Right lung (tissue), 10 donors: Measurements from ENCODE around the gene PLD2. TPM values are rescaled to one million over a fixed set of nuclear protein-coding genes. Genes with fewer than 3 reads are reported as not detected.

Source experiments
- DNase-seq, 2 donors: peaks; one replicate each; pipeline ENCODE4 v3.0.0-alpha.2; 2013
- long read RNA-seq, 8 donors: transcript quantifications; one replicate each; lab custom pipeline, GENCODE V29; 2026
- polyA plus RNA-seq, 5 donors: library from polyadenylated mRNA; unstranded; fragments of 120-200 nt; gene quantifications; one replicate each; pipeline versions ENCODE4 v1.2.1 to v1.2.3, GENCODE V29; 2013; ENCODE audit warnings: inconsistent platforms in 1 of 5, low replicate concordance in 1 of 5; ENCODE audit not compliant: insufficient read length in 5 of 5, insufficient read depth in 1 of 5

The PLD2 gene, protein sequence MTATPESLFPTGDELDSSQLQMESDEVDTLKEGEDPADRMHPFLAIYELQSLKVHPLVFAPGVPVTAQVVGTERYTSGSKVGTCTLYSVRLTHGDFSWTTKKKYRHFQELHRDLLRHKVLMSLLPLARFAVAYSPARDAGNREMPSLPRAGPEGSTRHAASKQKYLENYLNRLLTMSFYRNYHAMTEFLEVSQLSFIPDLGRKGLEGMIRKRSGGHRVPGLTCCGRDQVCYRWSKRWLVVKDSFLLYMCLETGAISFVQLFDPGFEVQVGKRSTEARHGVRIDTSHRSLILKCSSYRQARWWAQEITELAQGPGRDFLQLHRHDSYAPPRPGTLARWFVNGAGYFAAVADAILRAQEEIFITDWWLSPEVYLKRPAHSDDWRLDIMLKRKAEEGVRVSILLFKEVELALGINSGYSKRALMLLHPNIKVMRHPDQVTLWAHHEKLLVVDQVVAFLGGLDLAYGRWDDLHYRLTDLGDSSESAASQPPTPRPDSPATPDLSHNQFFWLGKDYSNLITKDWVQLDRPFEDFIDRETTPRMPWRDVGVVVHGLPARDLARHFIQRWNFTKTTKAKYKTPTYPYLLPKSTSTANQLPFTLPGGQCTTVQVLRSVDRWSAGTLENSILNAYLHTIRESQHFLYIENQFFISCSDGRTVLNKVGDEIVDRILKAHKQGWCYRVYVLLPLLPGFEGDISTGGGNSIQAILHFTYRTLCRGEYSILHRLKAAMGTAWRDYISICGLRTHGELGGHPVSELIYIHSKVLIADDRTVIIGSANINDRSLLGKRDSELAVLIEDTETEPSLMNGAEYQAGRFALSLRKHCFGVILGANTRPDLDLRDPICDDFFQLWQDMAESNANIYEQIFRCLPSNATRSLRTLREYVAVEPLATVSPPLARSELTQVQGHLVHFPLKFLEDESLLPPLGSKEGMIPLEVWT
- polyA plus RNA-seq: 10 to 100 TPM; 47.9 to 65.0 (median 60.6) TPM
- long read RNA-seq, donor 1, partial matches to known transcripts: 11 of 18 reads
- long read RNA-seq, donor 1, other reads (novel, unspliced or antisense): 0 of 18 reads
- long read RNA-seq, donor 2, partial matches to known transcripts: 0 of 1 reads
- long read RNA-seq, donor 2, other reads (novel, unspliced or antisense): 0 of 1 reads
- long read RNA-seq, donor 3, transcript PLD2-212 (2 exons, 424 nt): major isoform, 6 of 8 reads
- long read RNA-seq, donor 3, partial matches to known transcripts: 0 of 8 reads
- long read RNA-seq, donor 3, other reads (novel, unspliced or antisense): 0 of 8 reads
- long read RNA-seq, donor 4, partial matches to known transcripts: 0 of 2 reads
- long read RNA-seq, donor 4, other reads (novel, unspliced or antisense): 0 of 2 reads
- long read RNA-seq, donor 5, partial matches to known transcripts: 0 of 4 reads
- long read RNA-seq, donor 5, other reads (novel, unspliced or antisense): 0 of 4 reads
- long read RNA-seq, donor 6, partial matches to known transcripts: 0 of 10 reads
- long read RNA-seq, donor 6, other reads (novel, unspliced or antisense): 0 of 10 reads
- long read RNA-seq, donor 7, partial matches to known transcripts: 0 of 6 reads
- long read RNA-seq, donor 7, other reads (novel, unspliced or antisense): 0 of 6 reads
- long read RNA-seq, donor 8, partial matches to known transcripts: 0 of 4 reads
- long read RNA-seq, donor 8, other reads (novel, unspliced or antisense): 0 of 4 reads

DNA sequence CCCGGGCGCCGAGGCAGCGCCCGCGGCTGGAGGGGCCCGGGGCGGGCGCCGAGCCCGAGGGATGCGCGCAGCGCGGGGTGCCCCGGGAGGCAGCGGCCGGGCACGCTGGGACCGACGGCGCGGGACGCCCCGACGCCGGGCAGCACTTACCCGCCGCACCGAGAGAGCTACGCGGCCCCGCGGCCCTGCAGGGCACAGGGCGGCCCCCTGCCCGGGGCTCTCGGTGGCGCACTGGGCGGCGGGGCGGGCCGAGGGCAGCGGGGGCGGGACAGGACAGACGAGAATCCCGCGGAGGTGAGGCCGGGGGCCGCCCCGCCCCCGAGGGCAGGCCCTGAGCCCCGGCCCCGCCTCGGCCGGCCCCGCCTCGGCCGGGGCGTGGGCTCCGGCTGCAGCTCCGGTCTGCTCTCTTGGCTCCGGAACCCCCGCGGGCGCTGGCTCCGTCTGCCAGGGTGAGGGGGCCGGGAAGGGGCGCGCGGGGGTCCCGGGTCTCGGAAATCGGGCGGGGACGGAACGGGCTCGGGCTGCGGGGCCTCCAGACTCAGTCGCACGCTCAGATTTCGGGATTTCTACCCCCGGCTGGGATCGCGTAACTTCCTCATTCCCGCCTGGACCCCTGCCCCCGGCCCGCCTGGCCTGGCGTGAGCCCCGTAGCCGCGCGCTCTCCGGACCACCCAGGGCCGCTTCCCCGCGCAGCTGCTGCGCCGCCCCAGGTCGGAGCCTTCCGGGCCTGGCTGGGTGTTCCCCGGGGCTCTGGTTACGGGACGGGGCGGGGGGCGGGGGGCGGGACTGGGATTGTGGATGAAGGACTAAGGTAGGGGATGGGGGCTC is at the start of gene PLD2:
Gene PLD2 (plus strand): TSS at position 376 of the 828 bp plus-strand sequence. CDS start 621 bp downstream, outside the sequence.
- DNase-seq: peak; percentile 80 to 82

DNA sequence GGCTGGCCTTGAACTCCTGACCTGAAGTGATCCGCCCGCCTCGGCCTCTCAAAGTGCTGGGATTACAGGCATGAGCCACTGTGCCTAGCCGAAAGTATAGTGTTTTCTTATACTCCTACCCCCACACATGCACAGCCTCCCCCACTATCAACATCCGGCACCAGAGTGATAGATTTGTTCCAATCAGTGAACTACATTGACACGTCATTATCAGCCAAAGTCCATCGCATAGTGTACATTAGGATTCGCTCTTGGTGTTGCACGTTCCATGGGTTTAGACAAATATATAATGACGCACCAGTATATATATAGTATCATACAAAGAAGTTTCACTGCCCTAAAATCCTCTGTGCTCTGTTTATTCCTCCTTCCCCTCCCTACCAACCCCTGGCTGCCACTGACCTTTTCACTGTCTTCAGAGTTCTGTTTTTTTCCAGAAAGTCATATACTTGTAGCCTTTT is 47.1 kb upstream of the PLD2 start:
- DNase-seq: no peak

DNA sequence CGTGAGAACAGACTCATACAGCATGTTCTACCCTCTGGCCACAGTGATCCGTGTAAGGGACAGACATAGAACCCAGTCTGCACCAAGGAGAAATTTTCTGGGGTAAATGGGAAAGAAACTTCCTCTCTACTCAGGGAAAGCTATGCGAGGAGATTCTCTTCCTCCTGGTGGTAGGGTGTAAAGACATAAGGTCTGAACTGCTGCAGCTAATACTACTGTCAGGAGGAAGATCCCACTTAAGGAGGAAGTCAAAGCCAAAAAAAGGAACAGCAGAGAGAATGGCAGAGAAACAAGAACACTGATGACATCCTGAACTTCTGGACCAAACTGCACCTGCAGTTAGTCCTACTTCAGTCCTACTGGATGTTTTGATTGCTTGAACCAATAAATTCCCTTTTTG is 42.4 kb upstream of the PLD2 start:
- DNase-seq: no peak

DNA sequence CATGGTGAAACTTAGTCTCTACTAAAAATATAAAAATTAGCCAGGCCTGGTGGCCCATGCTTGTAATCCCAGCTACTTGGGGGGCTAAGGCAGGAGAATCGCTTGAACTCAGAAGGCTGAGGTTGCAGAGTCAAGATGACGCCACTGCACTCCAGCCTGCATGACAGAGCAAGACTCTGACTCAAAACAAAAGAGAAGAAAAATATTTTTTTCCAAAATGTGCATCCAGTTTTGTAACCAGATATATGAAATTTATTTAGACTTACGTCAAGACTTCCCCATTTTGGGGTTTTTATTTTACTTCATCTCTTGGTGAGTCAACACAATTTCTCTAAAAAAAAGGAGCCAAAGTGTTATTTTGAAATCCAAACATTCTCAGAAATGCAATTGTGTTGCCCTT is 40.8 kb upstream of the PLD2 start:
- no peak for DNase-seq

DNA sequence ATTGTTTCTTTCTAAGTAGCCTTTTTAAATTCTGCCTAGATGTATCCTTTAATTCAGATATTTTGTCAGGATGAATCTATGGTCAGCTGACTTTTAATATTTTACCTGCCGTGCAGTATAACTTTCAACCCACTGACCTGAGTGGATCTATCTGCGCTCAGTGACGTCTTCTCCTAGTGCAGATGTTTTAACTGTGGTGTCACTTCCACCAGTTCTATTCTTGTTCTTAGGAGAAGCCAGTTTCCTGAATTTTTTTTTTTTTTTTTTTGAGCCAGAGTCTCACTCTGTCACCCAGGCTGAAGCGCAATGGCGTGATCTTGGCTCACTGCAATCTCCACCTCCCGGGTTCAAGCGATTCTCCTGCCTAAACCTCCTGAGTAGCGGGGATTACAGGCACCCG is 40.2 kb upstream of the PLD2 start:
- DNase-seq: no peak

DNA sequence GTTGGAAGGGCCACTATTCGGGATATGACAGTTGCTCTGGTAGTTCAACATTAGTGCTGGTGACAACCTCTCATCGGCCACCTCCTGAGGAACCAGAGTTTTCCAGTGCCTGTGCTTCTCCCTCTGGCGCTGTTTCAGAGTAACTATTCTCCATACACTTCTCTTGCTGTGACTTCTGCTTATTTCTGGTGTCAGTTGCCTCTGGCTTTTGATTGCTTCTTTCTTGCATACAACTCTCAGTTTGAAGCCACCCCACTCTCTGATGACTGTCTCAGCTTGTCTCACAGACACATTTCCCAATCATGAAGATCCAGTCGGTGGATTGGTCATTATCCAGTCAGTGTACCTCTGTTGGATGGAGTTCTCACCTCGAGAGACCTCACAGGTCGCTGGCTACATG is 38.7 kb upstream of the PLD2 start:
- no peak for DNase-seq

DNA sequence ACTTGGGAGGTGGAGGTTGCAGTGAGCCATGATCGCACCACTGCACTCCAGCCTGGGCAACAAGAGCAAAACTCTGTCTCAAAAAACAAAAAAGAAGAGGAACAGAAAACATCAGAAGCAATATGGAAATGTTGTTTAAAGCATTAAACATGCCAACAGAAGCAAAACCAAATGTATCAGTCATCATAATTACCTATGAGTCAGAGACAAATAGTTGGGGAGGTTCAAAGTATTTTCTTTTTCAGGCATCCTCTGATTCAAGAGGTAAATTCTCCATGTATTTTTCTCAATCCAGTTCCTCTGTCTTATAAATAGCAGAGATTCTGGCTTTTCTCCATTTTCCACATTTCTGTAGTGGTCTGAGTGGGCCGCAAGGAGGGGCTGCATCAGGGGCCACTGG is 37.3 kb upstream of the PLD2 start:
- DNase-seq: no peak

DNA sequence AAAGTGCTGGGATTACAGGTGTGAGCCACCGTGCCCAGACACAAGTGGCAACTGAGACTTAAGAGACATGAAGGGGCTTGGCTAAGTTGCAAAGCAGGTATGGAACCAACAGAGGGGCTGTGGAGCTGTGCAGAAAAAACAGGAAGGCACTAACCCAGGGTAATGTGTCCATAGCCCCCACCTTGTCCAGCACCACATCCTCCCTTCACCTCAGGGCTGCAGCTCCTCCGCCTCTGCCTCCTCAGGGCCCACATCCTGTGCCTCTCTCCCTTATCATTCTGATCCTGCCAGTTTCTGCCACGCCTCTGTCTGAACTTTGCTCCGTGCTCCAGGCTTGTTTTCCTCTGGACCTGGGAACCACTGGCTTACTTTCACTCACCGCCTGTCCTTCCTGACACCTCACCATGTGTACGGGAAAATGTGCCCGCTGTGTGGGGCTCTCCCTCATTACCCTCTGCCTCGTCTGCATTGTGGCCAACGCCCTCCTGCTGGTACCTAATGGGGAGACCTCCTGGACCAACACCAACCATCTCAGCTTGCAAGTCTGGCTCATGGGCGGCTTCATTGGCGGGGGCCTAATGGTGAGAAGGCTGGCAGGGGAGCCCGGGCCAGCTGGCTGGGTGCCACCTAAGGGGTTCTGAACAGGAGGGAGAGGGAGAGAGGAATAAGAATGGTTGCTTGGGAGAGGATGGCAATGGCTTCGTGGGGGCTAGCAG is 35.3 kb upstream of the PLD2 start, which contains the start of gene TM4SF5:
Gene TM4SF5 (plus strand): TSS at position 368 of the 716 bp plus-strand sequence. CDS start 37 bp downstream, at position 405.
- no peak for DNase-seq

DNA sequence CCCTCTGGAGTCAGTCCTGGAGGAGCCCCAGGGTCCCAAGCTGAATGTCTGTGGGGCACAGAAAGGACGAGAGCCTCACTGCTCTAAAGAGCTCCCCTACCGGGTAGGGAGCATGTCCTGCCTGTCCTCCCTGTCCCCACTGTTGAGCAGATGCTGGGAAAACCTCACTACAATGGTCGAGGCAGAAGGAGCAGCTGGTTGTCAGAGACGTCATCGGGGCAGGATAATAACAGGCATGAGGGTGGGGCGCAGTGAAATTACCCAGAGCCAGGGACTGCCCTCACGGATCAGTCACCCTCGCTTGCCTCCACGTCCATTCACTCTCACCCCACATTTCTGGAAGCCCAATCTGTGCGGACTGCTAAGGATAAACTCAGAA is 34.7 kb upstream of the PLD2 start:
- no peak for DNase-seq

DNA sequence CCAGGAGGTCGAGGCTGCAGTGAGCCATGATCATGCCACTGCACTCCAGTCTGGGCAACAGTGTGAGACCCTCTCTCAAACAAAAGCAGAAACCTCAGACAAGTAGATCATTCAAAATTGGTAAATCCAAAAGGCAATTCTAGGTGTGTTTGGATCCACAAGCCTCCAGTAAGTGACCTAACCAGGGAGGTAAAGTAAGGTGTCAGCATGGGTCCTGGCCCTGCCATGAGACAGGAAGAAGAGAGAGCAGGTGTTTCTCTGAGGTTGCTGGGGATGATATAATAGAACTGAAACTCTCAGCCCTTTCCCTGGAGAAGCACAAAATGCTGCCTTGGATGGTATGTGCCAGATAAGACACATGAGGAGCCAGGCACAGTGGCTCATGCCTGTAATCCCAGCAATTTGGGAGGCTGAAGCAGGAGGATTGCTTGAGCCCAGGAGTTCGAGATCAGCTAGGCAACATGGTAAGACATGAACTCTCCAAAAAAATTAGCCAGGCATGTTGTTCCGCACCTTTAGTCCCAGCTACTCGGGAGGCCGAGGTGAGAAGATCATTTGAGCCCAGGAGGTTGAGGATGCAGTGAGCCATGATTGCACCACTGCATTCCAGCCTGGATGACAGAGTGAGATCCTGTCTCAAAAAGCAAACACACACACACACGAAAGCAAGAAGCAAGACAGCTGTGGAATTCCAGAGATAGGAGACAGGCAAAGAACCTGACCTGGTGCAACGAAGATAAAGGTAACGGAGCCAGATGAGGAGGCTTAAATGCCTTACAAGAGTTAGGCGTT is 28.8 kb upstream of the PLD2 start:
- DNase-seq: no peak

DNA sequence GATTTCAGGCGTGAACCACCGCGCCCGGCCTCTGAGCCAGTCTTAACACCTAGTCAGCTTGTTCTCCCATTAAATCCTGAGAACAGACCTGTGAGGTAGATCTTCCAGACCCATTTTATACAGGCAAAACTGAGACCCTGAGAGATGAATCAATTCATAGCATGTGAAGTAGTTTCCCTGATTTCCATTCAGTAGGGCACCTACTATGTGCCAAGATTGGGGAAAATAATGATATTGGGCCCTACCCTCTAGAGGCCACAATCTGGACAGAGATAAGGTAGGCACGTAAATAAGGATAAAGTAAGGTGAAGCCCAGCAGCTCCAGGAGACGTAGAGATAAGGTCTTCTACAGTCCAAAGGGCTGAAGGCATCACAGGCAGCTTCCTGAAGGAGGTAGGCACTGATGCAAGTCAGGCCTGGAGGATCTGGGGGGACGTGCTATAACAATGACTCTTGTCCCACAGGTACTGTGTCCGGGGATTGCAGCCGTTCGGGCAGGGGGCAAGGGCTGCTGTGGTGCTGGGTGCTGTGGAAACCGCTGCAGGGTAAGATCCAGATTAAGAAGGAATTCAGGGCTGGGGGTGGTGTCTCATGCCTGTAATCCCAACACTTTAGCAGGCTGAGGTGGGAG is 26.5 kb upstream of the PLD2 start:
- DNase-seq: no peak

DNA sequence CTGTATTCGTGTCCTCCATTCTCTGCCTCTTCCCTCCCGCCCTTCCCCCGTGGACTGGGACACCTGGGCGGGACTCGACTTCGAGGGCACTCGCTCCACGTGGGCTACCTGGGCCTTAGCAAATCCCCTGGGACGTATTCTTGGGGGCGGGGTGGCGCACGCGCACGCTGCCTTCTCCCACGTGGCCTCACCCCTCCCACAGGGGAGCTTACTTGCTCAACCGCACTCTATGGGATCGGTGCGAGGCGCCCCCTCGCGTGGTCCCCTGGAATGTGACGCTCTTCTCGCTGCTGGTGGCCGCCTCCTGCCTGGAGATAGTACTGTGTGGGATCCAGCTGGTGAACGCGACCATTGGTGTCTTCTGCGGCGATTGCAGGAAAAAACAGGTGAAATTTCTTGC is 24.3 kb upstream of the PLD2 start:
- DNase-seq: no peak

DNA sequence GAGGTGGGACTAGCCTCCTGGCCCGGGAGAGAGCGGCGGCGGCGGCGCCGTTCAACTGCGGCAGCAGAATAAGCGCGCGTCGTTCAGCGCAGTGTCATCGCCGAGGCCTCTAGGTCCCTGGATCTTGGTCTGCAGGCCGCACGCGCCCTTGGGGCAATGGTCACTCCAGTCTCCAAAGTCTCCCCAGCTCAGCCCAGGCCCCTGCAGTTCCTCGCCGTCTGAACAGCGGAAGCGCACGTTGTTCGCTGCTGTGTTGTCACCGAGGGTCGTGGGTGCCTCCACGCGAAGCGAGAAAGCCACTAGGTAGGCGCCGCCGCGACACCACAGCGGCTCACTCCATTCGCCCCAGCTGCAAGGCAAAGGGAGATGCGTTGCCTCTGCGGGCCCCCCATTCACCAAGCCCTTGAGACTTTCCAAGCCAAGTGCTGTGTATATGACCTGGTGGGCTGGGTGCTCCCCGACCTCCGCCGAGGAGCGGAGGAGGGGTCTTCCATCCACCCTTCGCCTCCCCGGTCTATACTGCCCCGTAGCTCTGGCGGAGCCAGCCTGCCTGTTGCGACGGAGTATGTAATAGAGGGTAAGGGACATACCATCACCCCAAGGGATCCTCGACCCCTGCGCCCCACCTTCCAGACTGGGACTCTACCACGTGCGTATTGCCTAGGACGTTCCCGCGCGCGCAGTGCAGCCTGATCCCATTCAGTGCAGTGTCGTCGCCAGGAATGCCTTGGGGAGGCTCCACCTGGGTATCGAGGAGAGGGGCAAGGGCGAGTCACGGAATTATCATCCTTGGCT is 21.4 kb upstream of the PLD2 start:
- DNase-seq: no peak

DNA sequence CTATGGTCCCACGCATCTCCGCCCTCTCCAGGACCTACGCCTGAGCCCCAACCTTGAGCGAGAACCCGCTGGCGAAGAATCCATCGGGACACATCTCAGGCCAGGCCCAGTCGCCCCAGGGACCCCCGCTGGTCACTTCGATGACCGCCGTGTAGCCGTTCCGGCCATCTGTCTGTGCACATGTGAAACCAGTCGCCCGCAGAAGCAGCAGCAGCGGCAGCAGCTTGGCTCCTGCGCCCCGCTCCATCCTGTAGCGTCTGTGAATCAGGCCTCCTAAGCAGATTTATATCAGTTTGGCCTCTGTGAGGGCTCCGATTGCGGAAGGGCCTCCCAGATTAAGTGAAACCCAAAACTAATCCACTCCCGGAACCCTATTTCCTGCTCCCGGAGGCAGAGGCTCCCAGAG is 20.8 kb upstream of the PLD2 start, which contains the start of gene VMO1:
Gene VMO1 (minus strand): TSS at position 259 of the 406 bp plus-strand sequence. CDS start 12 bp downstream, at position 247.
- DNase-seq: no peak

DNA sequence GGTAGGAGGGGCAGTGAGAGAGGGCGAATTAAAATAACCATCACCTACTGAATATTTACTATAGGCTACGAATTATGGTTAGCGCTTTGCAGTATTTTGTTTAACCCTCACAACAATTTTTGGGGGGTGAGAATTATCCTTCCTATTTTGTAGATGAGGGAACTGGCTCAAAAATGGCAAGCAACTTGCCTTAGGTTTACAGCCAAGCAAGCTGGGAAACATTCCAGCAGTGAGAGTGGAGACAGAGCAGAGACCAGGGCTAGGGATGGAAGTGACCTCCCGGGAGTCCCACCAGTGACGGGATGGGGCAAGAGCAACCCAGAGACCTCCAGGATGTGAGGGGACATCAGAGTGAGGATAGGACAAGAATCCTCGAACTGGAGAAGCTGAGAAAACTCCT is 20.4 kb upstream of the PLD2 start:
- no peak for DNase-seq

DNA sequence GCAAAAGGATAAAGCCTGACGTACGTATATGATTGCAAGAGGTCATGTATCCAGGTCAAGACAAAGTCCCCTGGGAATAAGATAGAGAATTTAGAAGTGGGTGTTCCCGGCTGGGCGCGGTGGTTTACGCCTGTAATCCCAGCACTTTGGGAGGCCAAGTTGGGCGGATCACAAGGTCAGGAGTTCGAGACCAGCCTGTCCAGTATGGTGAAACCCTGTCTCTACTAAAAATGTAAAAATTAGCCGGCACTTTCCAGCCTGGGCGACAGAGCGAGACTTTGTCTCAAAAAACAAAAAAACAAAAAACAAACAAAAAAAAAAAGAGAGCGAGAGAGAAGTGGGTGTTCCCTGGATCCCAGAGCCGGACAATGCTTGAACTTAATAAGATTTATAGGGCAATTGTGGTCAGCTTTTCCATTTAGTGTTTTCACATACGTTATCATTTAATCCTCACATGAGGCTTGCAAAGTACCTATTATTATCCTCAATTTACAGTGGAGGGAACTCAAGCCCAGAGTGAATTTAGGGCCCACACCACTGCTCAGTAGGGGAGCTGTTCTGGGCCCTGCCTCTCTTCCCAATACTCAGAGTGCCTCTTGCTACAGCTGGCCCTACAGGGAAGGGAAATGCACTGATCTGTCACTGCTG is 18.7 kb upstream of the PLD2 start:
- no peak for DNase-seq
